GM10266 (cell line): Measurements from ENCODE around the gene TIAM2.
A peak's percentile ranks its signal among the peaks of the same experiment; 100 is the strongest.

ENCODE experiments used
- DNase-seq: peaks from one replicate; pipeline ENCODE4 v3.0.0; 2012; ENCODE audit errors: extremely low spot score
- TF ChIP-seq, protein P1 (sequence below): IDR thresholded peaks from 2 replicates; pipeline ENCODE4 v1.5.1; 2012; ENCODE audit warnings: mild to moderate bottlenecking, low read depth; ENCODE audit not compliant: control insufficient read depth, insufficient read depth; ENCODE audit errors: missing control alignments

Gene TIAM2

DNA sequence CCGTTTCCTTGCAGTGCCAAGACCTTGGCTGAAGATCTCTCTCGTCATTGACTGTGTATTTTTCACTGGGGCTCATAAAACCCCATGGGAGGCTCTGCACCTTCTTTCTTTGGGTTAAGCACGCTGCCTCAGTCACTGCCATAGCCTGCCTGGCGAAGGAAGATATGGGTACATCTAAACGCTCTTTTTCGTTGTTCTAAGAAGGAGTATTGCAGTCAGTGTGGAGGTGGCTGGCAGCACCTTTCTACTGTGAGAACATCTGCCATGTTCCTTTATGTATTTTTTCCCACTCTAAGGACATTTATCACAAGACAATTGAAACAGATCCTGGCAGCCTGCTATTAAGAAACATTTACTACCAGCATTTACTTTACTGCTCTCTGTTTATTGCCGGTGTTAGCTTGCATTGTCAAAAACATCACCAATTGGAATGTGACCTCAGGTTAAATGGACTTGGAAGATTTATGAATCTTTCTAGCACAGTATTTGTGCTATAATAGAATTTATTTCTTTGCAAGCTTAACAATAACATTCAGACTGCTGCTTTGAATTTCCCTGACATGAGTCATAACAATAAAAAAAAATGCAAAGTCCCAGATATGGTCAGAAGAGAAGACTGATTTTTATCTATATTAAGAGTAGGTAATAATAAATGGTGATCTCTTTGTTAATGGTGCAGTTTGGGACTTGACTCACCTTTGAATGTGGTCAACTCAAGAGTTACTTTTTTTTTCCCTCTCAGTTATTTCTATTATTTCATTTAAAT lies 206.5 kb downstream of the TIAM2 start:
- TF ChIP-seq, protein P1, sequence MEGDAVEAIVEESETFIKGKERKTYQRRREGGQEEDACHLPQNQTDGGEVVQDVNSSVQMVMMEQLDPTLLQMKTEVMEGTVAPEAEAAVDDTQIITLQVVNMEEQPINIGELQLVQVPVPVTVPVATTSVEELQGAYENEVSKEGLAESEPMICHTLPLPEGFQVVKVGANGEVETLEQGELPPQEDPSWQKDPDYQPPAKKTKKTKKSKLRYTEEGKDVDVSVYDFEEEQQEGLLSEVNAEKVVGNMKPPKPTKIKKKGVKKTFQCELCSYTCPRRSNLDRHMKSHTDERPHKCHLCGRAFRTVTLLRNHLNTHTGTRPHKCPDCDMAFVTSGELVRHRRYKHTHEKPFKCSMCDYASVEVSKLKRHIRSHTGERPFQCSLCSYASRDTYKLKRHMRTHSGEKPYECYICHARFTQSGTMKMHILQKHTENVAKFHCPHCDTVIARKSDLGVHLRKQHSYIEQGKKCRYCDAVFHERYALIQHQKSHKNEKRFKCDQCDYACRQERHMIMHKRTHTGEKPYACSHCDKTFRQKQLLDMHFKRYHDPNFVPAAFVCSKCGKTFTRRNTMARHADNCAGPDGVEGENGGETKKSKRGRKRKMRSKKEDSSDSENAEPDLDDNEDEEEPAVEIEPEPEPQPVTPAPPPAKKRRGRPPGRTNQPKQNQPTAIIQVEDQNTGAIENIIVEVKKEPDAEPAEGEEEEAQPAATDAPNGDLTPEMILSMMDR, result no peak
- DNase-seq, result peak; percentile 30

DNA sequence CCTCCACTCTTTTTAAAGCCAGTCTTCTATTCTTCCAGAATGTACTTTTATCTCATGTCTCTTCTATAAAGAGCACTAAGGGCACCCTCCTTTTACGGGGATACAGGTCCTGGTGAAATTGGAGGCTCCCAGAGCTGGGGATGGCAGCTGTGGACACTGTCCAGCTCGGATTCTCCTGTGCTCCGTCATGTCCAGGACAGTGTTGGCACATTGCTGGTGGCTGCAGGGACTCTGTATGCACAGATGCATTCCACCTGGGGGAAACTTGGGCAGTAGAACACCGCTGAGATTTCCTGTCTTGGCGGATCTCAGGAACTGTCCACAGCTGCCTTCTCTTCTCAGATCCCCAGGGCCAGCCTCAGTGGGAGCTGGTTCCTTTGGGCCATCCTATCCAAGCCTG lies 212.1 kb downstream of the TIAM2 start:
- TF ChIP-seq, protein P1, result no peak
- no peak for DNase-seq

DNA sequence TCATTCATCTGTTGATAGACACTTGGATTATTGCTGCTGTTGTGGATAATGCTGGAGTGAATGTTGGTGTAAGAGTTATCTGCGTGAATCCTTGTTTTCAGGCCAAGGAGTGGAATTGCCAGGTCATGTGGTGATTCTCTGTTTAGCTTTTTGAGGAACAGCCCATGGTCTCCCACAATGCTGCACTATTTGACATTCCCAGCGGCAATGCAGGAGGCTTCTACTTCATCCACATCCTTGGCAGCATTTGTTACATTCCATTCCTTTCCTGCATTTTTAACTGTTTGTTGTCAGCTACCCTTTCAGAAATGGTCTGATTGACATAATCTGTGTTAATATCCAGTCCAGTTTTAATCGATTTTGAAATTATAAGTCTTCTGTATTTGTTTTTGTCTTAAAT lies 217.0 kb downstream of the TIAM2 start:
- TF ChIP-seq, protein P1, result no peak
- no peak for DNase-seq

DNA sequence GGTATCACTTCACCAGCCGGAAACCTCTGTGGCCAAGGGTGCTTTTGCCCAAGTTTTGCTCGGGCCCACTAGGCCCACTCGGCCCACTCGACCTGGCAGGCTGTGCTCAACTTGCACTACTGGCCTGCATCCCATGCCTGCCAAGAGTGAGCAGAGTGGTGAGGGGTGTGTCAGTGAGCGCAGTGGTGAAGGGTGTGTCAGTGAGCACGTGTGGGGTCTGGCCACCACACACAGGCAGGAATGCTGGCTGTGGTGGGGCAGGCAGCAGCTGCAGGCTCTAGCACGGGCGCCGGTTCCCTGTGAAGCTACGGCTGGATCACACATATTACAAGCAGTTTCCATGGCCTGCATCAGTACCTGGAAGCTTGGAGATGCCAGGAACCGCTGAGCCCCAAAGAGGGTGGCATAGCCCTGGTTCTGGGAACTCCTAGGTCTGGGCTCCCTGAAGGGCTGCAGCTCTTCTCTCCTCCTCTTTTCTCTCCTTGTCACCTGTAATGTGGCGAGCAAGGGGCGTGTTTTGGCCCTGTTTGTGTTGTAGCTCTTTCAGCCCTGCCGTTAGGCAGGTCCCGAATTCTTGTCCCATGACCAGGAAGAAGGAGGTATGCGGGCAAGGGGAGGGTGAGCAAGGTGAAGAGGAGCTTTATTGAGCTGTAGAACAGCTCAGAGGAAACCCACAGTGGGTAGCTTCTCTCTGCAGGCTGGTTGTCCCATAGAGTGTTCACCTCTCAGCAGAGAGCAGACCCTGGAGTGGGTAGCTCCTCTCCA lies 217.7 kb downstream of the TIAM2 start:
- DNase-seq, result no peak

DNA sequence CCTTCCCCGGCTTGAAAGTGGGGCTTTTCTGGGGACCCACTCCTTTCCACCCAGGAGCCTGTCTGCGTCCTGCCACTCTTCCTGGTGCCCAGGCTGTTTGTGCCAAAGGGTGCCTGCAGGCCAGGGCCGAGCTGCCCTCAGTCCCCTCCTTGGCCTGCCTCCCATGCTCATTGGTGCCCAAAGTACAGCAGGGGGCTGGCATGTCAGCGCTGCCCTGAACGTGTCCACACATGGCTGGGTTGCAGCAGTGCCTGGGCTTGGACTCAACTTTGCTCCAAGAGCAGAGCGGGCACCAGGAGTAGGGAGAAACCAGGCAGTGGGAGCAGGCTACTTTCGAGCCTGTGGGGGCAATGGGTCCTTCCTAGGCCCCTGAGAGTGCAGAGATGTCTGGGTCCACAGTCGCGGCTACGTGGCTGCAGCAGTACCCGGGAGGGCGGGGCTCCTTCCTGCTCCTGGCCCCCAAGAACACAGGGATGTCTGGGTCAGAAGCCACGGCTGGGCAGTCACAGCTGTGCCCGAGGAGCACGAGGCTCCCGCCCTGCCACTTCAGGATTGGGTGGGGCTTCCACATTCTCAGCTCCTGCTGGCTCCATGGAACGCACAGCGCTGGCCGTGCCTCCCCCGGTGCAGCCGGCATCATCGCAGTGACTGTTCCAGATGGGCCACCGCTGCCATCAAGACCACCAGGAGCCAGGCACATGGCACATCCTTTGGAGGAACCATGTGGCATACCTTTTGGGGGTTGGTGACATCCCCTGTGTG lies 218.7 kb downstream of the TIAM2 start:
- TF ChIP-seq, protein P1, result no peak
- DNase-seq, result no peak

More for the DNA sequence above, 217.7 kb downstream of the TIAM2 start:
- TF ChIP-seq, protein P1, result no peak

DNA sequence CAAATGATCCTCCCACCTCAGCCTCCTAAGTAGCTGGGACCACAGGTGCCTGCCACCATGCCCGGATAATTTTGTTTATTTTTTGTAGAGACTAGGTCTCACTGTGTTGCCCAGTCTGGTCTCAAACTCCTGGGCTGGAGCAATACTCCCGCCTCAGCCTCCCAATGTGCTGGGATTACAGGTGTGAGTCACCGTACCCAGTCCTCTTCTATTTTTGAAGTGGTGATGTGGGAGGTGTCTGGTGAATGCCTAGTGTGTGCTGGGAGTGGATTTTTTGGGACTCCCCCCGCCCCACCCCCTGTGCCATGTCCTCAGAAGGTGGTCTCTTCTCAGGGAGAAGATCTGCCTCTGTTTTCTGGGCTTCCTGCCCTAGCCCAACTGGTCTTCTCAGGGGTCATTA lies 220.8 kb downstream of the TIAM2 start:
- no peak for DNase-seq
- TF ChIP-seq, protein P1, result no peak
